ENCODE data around the gene MICAL2.

MICAL2 gene

GRCh38 chr11:12291766-12292165, 181.4 kb downstream of the MICAL2 start:
- no peak for DNase-seq

GRCh38 chr11:12292766-12293165, 182.4 kb downstream of the MICAL2 start:
- no peak for DNase-seq

GRCh38 chr11:12293486-12293885, 183.1 kb downstream of the MICAL2 start:
- DNase-seq = no peak

GRCh38 chr11:12294613-12295012, 184.2 kb downstream of the MICAL2 start:
- DNase-seq = no peak

GRCh38 chr11:12295943-12296342, 185.6 kb downstream of the MICAL2 start:
- no peak for DNase-seq

GRCh38 chr11:12298610-12299009, 188.2 kb downstream of the MICAL2 start:
- no peak for DNase-seq

GRCh38 chr11:12301379-12301778, 191.0 kb downstream of the MICAL2 start:
- no peak for DNase-seq

GRCh38 chr11:12303421-12304149, 193.2 kb downstream of the MICAL2 start:
- no peak for DNase-seq

GRCh38 chr11:12306830-12307229, 196.4 kb downstream of the MICAL2 start:
- DNase-seq = no peak

- no peak for DNase-seq
These were observed 201.7 kb downstream of the MICAL2 start for GRCh38 chr11:12312132-12312531.

Measured in NCI-H1092 (cell line).